Renal cortex interstitium (tissue), 11 donors: ENCODE results near the gene ARHGAP26. TPM values are rescaled to one million over a fixed set of nuclear protein-coding genes. Genes with fewer than 3 reads are reported as not detected.
A peak's percentile ranks its signal among the peaks of the same experiment; 100 is the strongest.

Experiments used
- DNase-seq, 11 donors: peaks; one replicate each; pipeline ENCODE4 v3.0.0-alpha.2; 2013; ENCODE audit warnings: low read depth in 9 of 11, low spot score in 4 of 11; ENCODE audit errors: extremely low read depth in 1 of 11
- polyA plus RNA-seq, 3 donors: library from polyadenylated mRNA; unstranded; fragments of 120-200 nt; gene quantifications; one replicate each; pipeline ENCODE4 v1.2.1, GENCODE V29; 2013; ENCODE audit not compliant: insufficient read length in 3 of 3

The ARHGAP26 gene
- polyA plus RNA-seq, 3 donors, result 10.7 to 13.7 (median 10.9) TPM

DNA sequence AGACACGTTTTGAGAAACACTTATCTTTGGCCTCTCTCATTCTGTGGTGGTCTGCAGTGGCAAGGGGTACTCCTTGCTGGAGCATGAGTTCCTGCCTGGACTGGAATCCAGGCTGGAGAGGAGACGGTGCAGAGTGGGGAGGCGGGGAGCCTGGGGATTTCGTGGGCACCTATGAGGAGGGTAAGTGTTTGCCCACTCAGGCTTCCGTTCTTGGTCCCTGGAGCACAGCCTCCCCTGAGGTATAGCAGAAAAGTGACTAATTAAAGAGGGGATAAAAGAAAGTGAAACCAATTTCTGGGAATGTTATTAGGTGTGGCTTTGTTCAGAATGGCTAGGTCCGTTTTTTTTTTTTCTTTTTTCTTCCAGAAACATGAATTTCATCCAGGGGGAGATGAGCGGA lies 90.8 kb downstream of the ARHGAP26 start:
- no peak for DNase-seq

DNA sequence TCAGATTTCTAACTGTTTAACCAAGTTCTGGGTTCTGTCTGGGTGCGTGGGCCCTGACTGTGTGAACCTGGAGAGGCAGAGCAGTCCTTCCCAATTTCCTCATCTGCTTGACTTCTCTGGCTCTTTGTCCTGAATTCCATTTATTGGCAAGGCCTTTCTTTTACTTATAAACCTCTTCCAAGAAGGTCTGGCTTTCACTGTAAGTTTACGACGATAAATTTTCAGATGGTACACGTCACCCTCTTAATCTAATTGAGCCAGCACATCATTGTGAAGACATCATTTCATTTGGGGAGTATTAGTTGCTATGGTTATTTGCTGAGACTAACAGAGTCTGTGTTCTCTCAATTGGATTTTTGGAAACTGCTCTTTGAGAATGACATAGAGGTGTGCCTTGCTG lies 92.4 kb downstream of the ARHGAP26 start:
- DNase-seq, result no peak

DNA sequence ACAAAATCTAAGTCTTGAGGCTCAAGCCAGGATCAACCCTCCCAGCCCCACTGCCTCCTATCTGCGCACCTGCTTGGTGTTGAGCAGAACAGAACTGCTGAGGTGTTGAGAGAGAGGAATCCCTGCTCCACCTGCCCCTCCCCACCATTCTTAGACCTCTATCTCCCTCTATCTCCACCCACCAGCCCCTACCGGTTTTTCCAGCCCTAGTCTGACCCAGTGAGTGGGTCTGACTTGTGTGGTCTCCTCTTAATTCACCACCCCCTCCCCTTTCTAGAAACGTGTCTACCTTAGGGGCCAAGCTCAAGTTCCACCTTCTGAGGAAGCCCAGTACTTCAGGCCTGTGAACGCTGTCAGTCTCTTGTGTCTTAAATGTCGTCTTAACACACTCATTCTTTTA lies 93.7 kb downstream of the ARHGAP26 start:
- DNase-seq, result no peak

GRCh38 chr5:142864290-142865260 lies 94.4 kb downstream of the ARHGAP26 start:
- DNase-seq, result no peak

DNA sequence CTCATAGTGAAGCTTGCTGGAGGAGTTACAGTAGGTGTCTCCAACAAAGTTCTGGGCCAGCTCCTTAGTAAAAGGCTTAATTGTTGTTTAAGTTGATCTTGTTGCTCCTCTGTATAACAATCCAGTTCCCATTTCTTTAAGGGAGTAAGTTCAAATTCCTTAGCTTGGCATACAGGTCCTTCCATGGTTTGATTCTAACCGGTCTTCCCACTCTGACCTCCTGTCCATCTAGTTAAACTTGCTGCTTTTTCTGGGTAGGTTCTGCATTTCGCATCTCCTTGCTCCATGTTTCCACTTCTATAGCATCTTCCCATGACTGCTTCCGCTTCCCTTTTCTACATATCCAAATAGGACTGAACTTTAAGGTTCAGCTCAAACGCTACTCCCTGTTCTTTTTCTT lies 95.5 kb downstream of the ARHGAP26 start:
- no peak for DNase-seq

DNA sequence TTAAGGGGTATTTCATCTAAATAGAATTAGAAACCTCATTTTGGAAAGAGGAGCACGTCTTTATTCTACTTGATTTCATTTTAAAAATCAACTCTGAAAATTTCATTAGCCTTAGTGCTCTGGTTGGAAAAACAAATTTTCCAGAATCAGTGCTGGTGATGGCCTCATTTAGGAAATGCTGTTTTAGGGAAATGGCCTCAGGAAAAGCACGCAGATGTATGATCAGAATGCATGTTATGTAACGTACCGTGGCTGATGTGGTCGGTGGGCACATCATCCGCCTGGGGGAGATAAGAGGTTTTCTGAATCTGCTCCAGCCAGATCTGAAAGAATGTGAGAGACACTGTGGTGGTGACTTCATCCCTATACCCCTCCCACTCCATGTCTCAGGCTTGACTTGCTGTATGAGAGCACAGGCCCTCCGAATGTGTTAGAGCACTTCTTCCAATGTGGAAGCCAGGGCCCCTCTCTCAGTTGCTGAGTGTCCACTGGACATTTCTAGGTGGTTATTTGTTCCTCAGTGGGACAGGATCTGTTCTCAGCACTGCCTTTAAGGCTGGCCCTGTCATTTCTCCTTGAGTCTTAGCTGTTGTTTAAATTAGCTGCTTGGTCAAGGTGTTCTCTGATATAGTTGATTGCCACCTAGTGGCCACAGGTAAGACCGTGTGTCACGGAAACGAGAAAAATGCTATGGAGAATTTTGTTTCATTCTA lies 96.5 kb downstream of the ARHGAP26 start:
- peak in 5 of 11 donors; percentile 35 to 74 (median 45) for DNase-seq

DNA sequence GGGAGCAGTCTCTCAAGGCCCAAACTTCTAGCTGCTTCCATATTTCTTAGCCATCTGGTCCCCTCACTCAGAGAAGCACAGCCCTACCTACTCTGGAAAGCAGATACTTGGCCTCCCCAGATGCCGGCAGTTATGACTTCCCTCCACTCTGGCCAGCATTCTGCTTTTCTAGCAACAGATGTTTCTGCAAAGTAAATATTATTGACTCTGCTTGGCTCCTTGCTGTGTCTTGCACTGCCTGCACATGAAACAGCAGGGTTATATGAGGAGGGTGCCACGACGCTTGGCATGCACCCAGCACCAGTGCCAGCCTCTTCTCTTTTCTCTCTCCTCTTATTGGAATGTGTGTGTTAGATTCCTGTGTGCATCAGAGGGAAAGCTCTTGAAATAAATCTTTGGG lies 99.7 kb downstream of the ARHGAP26 start:
- DNase-seq, result no peak

- DNase-seq, result no peak
These were observed 100.6 kb downstream of the ARHGAP26 start for GRCh38 chr5:142870532-142871362.

GRCh38 chr5:142871363-142872193 lies 101.4 kb downstream of the ARHGAP26 start:
- DNase-seq, result no peak

DNA sequence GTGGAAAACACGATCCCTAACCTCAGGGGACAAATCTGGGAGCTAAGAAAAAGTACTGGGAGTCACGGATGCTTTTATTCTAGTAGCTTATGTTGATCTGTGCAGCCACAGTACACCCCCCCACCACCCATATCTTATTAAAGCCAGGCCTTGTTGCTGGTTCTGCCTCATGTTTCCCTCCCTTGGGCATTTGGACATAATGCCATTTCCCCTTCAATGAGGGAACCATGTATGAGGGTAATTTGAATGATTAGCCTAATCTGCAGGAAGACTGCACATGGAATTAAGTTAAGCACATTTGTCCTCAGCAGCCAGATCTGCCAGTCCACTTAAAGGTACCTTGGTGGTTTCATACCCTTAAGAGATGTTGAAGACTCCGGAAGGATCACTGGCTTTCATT lies 102.0 kb downstream of the ARHGAP26 start:
- DNase-seq, result no peak

GRCh38 chr5:142872795-142873194 lies 102.6 kb downstream of the ARHGAP26 start:
- no peak for DNase-seq

DNA sequence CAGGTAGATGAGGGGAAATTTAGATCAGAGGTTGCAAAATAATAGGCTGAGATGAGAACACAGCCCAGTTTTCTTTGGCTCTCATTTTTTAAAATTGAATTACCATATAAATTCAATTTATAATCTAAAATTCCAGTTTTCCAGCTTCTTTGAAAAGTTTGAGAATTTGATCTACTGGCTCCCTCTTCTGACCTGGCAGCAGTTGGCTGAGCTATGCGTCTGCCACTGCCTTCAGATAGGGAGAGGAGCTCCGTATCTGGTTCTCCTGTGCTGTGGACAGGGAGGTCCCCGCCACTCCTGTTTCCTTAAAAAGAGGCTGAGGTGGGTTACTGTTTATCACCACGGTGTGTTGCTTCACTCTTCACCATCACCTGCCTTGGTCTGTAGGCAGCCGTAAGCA lies 103.7 kb downstream of the ARHGAP26 start:
- DNase-seq, result no peak

DNA sequence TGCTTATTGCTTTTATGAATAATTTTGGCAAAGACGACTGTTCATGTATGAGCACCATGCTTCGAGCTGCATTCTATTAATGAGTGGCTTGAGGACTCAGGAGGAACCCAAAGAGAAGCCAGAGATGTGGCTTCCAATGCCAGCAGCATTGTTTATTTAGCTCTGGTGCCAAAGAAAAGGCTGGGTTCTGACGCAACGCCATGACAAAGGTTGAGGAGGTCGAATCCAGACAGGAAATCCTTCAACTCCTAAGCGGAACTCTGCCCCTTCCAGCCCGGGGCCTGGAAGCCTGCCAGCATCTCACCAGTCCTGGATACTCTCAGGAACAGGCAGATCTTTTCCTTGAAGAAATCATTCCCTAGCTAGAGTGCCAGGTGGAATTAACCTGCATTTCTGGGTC lies 104.4 kb downstream of the ARHGAP26 start:
- DNase-seq, result peak in 1 of 11 donors; percentile 56

DNA sequence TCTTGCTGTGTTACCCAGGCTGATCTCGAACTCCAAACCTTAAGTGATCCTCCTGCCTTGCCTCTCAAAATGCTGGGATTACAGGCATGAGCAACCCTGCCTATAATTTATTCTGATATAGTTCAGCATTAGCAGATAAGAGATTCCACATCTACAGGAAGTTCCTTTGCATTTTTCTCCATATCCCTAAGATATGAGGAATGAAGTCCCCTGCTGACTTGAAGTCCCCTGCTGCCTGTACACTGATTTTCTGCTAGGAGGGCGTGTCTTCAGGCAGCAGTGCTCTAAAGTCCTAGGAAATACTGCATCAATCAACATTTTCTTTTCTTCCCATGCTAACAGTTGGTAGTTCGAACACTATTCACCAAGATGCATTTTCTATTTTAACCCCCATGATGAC lies 105.8 kb downstream of the ARHGAP26 start:
- DNase-seq, result no peak

DNA sequence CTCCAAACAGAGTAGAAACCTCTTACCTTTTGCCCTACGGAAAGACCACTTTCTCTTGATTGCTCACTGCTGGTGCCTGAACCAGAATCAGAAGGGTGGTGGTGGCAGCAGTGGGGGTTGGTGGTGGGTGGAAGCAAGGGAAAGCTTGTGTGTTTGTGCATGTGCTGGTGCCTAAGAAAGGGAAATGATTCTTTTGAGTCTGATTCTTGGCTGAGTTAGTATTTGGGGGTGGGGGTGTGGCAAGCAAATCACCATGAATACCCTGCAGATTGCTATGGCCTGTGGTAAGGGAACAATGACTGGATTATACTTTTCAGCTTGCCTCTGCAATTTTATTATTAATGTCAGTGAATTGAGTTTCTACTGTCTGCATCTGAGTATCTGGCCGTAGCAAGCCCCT lies 106.6 kb downstream of the ARHGAP26 start:
- DNase-seq, result no peak

GRCh38 chr5:142878111-142878510 lies 107.9 kb downstream of the ARHGAP26 start:
- DNase-seq, result no peak

- DNase-seq, result no peak
These were observed 108.5 kb downstream of the ARHGAP26 start for GRCh38 chr5:142878638-142879037.

DNA sequence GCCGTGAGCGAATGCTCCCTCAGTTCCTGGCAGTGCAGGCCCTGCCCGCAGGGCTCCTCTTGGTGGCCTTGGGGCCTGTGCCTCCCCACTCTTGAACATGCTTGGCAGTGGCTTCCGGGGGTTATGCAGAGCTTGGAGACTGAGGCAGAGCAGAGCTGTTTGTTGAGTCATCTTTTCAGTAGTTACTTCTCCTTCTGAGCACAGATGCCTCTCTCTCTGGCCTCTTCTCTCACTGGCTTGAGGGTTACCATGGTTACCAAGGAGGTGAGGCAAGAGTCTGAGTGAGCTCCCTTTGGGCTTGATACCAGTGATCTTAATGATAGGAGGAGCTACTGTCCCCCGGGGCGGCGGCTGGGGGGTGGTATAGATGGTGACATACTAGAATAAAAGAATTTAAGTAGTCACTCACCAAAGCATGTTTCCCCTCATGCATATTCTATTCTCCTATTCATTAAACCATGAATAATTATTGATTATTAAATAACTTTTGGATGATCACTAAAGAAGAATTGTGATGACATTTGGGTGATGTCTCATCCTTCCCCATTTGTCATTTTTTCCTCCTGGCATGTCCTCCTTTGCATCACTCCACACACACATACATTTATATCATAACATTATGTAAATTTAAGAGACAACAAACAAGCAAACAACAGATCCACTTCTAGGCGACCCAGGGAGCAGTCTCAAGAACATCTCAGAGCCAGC lies 111.1 kb downstream of the ARHGAP26 start:
- DNase-seq, result no peak
